ENCODE results near the gene PLEKHM2. TPM values are rescaled to one million over a fixed set of nuclear protein-coding genes. Genes with fewer than 3 reads are reported as not detected.

The PLEKHM2 gene
- total and polyA plus RNA-seq, 2 of the 8 experiments (the other 6 are each of a cell fraction or from before 2014, with no cell fraction given): 38.3 to 47.6 TPM

GRCh38 chr1:15734296-15734695 is 50.2 kb downstream of the PLEKHM2 start (continued):
- TF ChIP-seq EP300 (IDR thresholded peaks at IDR 0.05; ENCODE audit: borderline replicate concordance in 1 of 2, low read depth in 2 of 2, low read length in 2 of 2) (no peak), CBX8 (IDR thresholded peaks at IDR 0.05; ENCODE audit: borderline replicate concordance, low read depth, low read length) (no peak), CREB1 (IDR thresholded peaks at IDR 0.05) (no peak), ATF3 (IDR thresholded peaks at IDR 0.05; ENCODE audit: insufficient read depth, low read depth, low read length) (no peak), GABPA (IDR thresholded peaks at IDR 0.05; ENCODE audit: borderline replicate concordance, insufficient read depth, low read length) (no peak)

All from H1 (cell line).